ENCODE data around the gene GAPVD1.

GRCh38 chr9:125261501-125262293, at the start of gene GAPVD1:
- TF ChIP-seq CTCF (conservative IDR thresholded peaks at IDR 0.05) (no peak; the same call in 1 of the 2 replicates), EZH2 (IDR thresholded peaks at IDR 0.05; ENCODE audit: low read depth) (no peak)
